A549 (cell line): ENCODE data around the gene UBAP2. TPM values are rescaled to one million over a fixed set of nuclear protein-coding genes. Genes with fewer than 3 reads are reported as not detected.

Source experiments
- ATAC-seq, 2 experiments: fragments of 200-7000 bp in 1 of 2; fragments of >200 bp in 1 of 2; cut with Nextera tagmentation in 1 of 2; cut with Tn5 transposase in 1 of 2; 3 replicates each; pipeline versions ENCODE4 v1.8.0 to v1.9.1; 2018 to 2020; ENCODE audit warnings: mild to moderate bottlenecking in 1 of 2, moderate library complexity in 1 of 2
- CTCF ChIA-PET: fragments of 300-600 bp; sonication (Branson Sonifier 250); formaldehyde crosslinking; extraction: SDS; loops from one replicate; lab custom pipeline; 2021; ENCODE audit warnings: antibody characterized with exemption, inconsistent platforms; lab: Yijun Ruan, JAX
- POLR2A ChIA-PET: fragments of 350-600 bp; formaldehyde crosslinking; extraction: SDS; loops from one replicate; lab custom pipeline; 2021; ENCODE audit warnings: antibody characterized with exemption, inconsistent platforms; lab: Yijun Ruan, JAX
- DNase-seq, 2 experiments: peaks; one replicate each; pipeline versions ENCODE4 v3.0.0 to v3.0.0-alpha.2; 2011 to 2016; ENCODE audit warnings: low read depth in 1 of 2, low spot score in 1 of 2
- FAIRE-seq: peaks from 2 replicates; lab custom pipeline; 2011; peaks lifted over from hg19 to GRCh38; lab: Jason Lieb, UNC
- H3K27ac ChIP-seq, 2 experiments: fragments of >200 bp; sonication (Bioruptor Twin); formaldehyde crosslinking; 3 replicates each; pipeline ENCODE4 v1.5.1; 2016 to 2017
- H3K4me1 ChIP-seq: fragments of >200 bp; sonication (Bioruptor Twin); formaldehyde crosslinking; 3 replicates; pipeline ENCODE4 v1.6.1; 2016
- H3K4me2 ChIP-seq: fragments of >200 bp; sonication (Bioruptor Twin); formaldehyde crosslinking; 3 replicates; pipeline ENCODE4 v1.6.1; 2016
- H3K4me3 ChIP-seq: fragments of >200 bp; sonication (Bioruptor Twin); formaldehyde crosslinking; 3 replicates; pipeline ENCODE4 v1.5.1; 2016
- H3K9me3 ChIP-seq: fragments of >200 bp; sonication (Bioruptor Twin); formaldehyde crosslinking; 3 replicates; pipeline ENCODE4 v1.6.1; 2016
- CBX2 ChIP-seq: fragments of 200-600 bp; sonication (generic); IDR thresholded peaks from 2 replicates; pipeline ENCODE4 v1.6.1; 2016; ENCODE audit warnings: low read depth, mild to moderate bottlenecking, borderline replicate concordance
- CEBPB ChIP-seq, 2 experiments: fragments of >200 bp in 1 of 2; sonication (Bioruptor Twin) in 1 of 2; formaldehyde crosslinking in 1 of 2; IDR thresholded peaks; 2 replicates each; pipeline ENCODE4 v1.6.1; 2012 to 2016
- CHD4 ChIP-seq: fragments of 200-600 bp; sonication (generic); IDR thresholded peaks from 2 replicates; pipeline ENCODE4 v1.6.1; 2016; ENCODE audit warnings: antibody characterized with exemption, mild to moderate bottlenecking, borderline replicate concordance
- EHF ChIP-seq: fragments of 250-450 bp; sonication (Bioruptor Pico); IDR thresholded peaks from 2 replicates; pipeline ENCODE4 v1.5.0; 2020; ENCODE audit warnings: mild to moderate bottlenecking
- EP300 ChIP-seq, 2 experiments: fragments of >200 bp; sonication (Bioruptor Twin); formaldehyde crosslinking; IDR thresholded peaks; 2 replicates in 1 of 2; 3 replicates in 1 of 2; pipeline ENCODE4 v1.6.1; 2016 to 2017
- FOSB ChIP-seq: fragments of 250-450 bp; sonication (Bioruptor Pico); IDR thresholded peaks from 2 replicates; pipeline ENCODE4 v1.5.0; 2020; ENCODE audit warnings: mild to moderate bottlenecking, moderate library complexity
- FOXS1 ChIP-seq: fragments of 250-450 bp; sonication (Bioruptor Pico); IDR thresholded peaks from 2 replicates; pipeline ENCODE4 v1.5.0; 2020; ENCODE audit warnings: mild to moderate bottlenecking, moderate library complexity
- GATA3 ChIP-seq: IDR thresholded peaks from 2 replicates; pipeline ENCODE4 v1.6.1; 2012; ENCODE audit warnings: borderline replicate concordance
- HOXB13 ChIP-seq: fragments of 250-450 bp; sonication (Bioruptor Pico); IDR thresholded peaks from 2 replicates; pipeline ENCODE4 v1.5.0; 2020; ENCODE audit warnings: low read depth, mild to moderate bottlenecking, moderate library complexity
- HOXB5 ChIP-seq: fragments of 250-450 bp; sonication (Bioruptor Pico); IDR thresholded peaks from 2 replicates; pipeline ENCODE4 v1.5.0; 2020; ENCODE audit warnings: mild to moderate bottlenecking, moderate library complexity
- JUN ChIP-seq, 2 experiments: fragments of >200 bp; sonication (Bioruptor Twin); formaldehyde crosslinking; IDR thresholded peaks; 2 replicates in 1 of 2; 3 replicates in 1 of 2; pipeline ENCODE4 v1.6.1; 2016 to 2017
- JUNB ChIP-seq: fragments of >200 bp; sonication (Bioruptor Twin); formaldehyde crosslinking; IDR thresholded peaks from 2 replicates; pipeline ENCODE4 v1.6.1; 2016
- KDM1A ChIP-seq: fragments of 200-600 bp; sonication (generic); IDR thresholded peaks from 2 replicates; pipeline ENCODE4 v1.6.1; 2016; ENCODE audit warnings: low read depth, mild to moderate bottlenecking
- MAZ ChIP-seq: fragments of 150-350 bp; IDR thresholded peaks from 2 replicates; pipeline ENCODE4 v1.6.1; 2014; ENCODE audit warnings: antibody characterized with exemption, low read depth, low read length, borderline replicate concordance
- NFE2L2 ChIP-seq: fragments of 150-350 bp; conservative IDR thresholded peaks from 2 replicates; pipeline ENCODE4 v1.6.1; 2014; ENCODE audit warnings: low read length
- POLR2AphosphoS2 ChIP-seq: conservative IDR thresholded peaks from 2 replicates; pipeline ENCODE4 v1.6.1; 2012; ENCODE audit warnings: low read length, improper control_type of control experiment, inconsistent platforms
- SMC3 ChIP-seq: fragments of >200 bp; sonication (Bioruptor Twin); formaldehyde crosslinking; IDR thresholded peaks from 3 replicates; pipeline ENCODE4 v1.6.1; 2018; ENCODE audit warnings: inconsistent platforms
- SREBF2 ChIP-seq: fragments of 450-650 bp; IDR thresholded peaks from 2 replicates; pipeline ENCODE4 v1.6.1; 2014; ENCODE audit warnings: mild to moderate bottlenecking, moderate library complexity
- ZFP36 ChIP-seq: fragments of 450-650 bp; IDR thresholded peaks from 2 replicates; pipeline ENCODE4 v1.6.1; 2014; ENCODE audit warnings: borderline replicate concordance; ENCODE audit not compliant: partially characterized antibody
- WGBS: methylation state at CpG from one replicate; pipeline ENCODE4 v1.1.6; 2017; ENCODE audit errors: missing lambda C conversion rate; 5-methylcytosine and 5-hydroxymethylcytosine counted together
- polyA plus RNA-seq, 4 experiments: library from polyadenylated mRNA; depleted of rRNA in 3 of 4; stranded (reverse); fragments of >200 nt; fragmentation: RNase III in 1 of 4; extraction: RNeasy Plus Mini Kit Qiagen cat#74134 plus additional on column Dnase treatment in 1 of 4; gene quantifications; 2 replicates in 3 of 4; 3 replicates in 1 of 4; pipeline ENCODE4 v1.2.3, GENCODE V29; 2011 to 2017
- TF ChIP-seq, protein P1 (sequence below): fragments of >200 bp; sonication (Bioruptor Twin); formaldehyde crosslinking; IDR thresholded peaks from 3 replicates; pipeline ENCODE4 v1.6.1; 2016
- TF ChIP-seq, protein P2 (sequence below): fragments of >200 bp; sonication (Bioruptor Twin); formaldehyde crosslinking; IDR thresholded peaks from 2 replicates; pipeline ENCODE4 v1.6.1; 2016
- TF ChIP-seq, protein P3 (sequence below): fragments of >200 bp; sonication (Bioruptor Twin); formaldehyde crosslinking; IDR thresholded peaks from 3 replicates; pipeline ENCODE4 v1.5.1; 2016

Gene UBAP2
- polyA plus RNA-seq, 2 of the 4 experiments (the other 2 are of a cell fraction), result 25.0 to 29.5 TPM

DNA sequence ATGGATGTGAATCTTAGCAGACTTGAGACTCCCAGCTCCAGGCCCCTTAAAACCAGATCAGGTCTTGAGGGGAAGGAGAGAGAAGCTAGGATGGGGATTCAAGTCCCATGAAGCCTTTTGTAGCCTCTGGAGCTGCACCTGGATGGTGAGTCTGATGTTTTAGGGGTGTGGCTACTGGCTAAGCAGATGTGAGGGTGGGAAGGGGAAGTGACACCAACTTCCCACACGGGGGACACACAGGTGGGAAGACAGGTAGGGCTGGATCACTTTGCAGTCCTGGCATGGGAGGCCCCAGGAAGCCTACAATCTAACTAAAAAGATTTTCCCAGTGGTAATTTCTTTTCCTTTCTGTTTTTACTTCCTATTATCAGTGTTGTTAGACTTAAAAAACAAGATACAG, 38.7 kb upstream of the UBAP2 start:
- POLR2A ChIA-PET, result no interaction called here

DNA sequence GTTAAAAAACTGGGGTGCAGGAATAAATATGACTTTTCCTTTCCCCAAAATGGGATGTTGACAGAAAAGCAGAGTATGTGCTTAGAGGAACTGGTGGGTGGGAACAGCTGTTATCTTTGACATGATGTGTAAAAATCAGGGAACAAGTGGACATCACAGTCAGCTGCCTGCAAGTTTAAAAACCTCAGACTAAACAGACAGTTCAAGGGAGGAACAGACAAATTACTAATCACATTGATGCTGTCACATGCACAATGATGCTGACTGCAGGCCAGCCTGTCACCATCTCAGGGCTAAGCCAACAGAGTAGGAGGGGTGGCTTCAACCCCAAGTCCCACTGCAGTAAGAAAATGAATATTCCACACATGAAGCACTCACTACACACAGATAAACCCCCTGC, 38.2 kb upstream of the UBAP2 start:
- POLR2A ChIA-PET, result no interaction called here
- Histone ChIP-seq H3K4me3 (no peak overlapping the region), H3K4me1 (no peaks in the 10 kb centered on the region), H3K4me2 (no peak overlapping the region), H3K9me3 (no peaks in the 10 kb centered on the region), H3K27ac (no peak overlapping the region)
- DNase-seq, result no peak
- ATAC-seq, result no peak
- no peak for FAIRE-seq
- TF ChIP-seq JUNB (no peak), ZFP36 (no peak), SREBF2 (no peak)
- TF ChIP-seq, protein P1, sequence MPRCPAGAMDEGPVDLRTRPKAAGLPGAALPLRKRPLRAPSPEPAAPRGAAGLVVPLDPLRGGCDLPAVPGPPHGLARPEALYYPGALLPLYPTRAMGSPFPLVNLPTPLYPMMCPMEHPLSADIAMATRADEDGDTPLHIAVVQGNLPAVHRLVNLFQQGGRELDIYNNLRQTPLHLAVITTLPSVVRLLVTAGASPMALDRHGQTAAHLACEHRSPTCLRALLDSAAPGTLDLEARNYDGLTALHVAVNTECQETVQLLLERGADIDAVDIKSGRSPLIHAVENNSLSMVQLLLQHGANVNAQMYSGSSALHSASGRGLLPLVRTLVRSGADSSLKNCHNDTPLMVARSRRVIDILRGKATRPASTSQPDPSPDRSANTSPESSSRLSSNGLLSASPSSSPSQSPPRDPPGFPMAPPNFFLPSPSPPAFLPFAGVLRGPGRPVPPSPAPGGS, result no peak
- CTCF ChIA-PET, result interaction anchor here (1.0 kb wide), 1 partner anchor 9 kb away, joined by 4 read pairs; no protein-coding TSS in a partner anchor

More for the DNA sequence above, 38.7 kb upstream of the UBAP2 start:
- DNase-seq (no peak), ATAC-seq (no peak), FAIRE-seq (no peak)
- Histone ChIP-seq H3K4me3 (no peak overlapping the region), H3K4me2 (no peak overlapping the region), H3K9me3 (no peaks in the 10 kb centered on the region), H3K27ac (no peak overlapping the region), H3K4me1 (no peaks in the 10 kb centered on the region)
- 42% methylated on average over 1 of the region's 1 CpG for WGBS
- CTCF ChIA-PET, result interaction anchor here (1.0 to 3.3 kb wide), 2 partner anchors 10 to 13 kb away, joined by 4 to 16 read pairs; no protein-coding TSS in a partner anchor
- TF ChIP-seq FOSB, result no peak
- no peak for TF ChIP-seq EP300 (IDR thresholded peaks at IDR 0.05)
- TF ChIP-seq CHD4, result no peak
- TF ChIP-seq SMC3, result no peak
- no peak for TF ChIP-seq FOXS1 (CRISPR knock-in tag)
- no peak for TF ChIP-seq POLR2AphosphoS2
- no peak for TF ChIP-seq KDM1A
- TF ChIP-seq GATA3, result no peak
- no peak for TF ChIP-seq CEBPB (IDR thresholded peaks at IDR 0.05)
- no peak for TF ChIP-seq ZFP36
- TF ChIP-seq, protein P2, sequence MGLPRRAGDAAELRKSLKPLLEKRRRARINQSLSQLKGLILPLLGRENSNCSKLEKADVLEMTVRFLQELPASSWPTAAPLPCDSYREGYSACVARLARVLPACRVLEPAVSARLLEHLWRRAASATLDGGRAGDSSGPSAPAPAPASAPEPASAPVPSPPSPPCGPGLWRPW, result no peak
- no peak for TF ChIP-seq NFE2L2
- TF ChIP-seq, protein P3, sequence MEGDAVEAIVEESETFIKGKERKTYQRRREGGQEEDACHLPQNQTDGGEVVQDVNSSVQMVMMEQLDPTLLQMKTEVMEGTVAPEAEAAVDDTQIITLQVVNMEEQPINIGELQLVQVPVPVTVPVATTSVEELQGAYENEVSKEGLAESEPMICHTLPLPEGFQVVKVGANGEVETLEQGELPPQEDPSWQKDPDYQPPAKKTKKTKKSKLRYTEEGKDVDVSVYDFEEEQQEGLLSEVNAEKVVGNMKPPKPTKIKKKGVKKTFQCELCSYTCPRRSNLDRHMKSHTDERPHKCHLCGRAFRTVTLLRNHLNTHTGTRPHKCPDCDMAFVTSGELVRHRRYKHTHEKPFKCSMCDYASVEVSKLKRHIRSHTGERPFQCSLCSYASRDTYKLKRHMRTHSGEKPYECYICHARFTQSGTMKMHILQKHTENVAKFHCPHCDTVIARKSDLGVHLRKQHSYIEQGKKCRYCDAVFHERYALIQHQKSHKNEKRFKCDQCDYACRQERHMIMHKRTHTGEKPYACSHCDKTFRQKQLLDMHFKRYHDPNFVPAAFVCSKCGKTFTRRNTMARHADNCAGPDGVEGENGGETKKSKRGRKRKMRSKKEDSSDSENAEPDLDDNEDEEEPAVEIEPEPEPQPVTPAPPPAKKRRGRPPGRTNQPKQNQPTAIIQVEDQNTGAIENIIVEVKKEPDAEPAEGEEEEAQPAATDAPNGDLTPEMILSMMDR, result no peak
- no peak for TF ChIP-seq MAZ
- TF ChIP-seq HOXB13, result no peak
- no peak for TF ChIP-seq CBX2
- TF ChIP-seq EHF (CRISPR knock-in tag), result no peak
- TF ChIP-seq JUNB, result no peak
- no peak for TF ChIP-seq JUN (IDR thresholded peaks at IDR 0.05)
- TF ChIP-seq HOXB5 (CRISPR knock-in tag), result no peak
